ENCODE results near the gene JAKMIP1. TPM values are rescaled to one million over a fixed set of nuclear protein-coding genes. Genes with fewer than 3 reads are reported as not detected.

Gene JAKMIP1
- total and polyA plus RNA-seq, 5 donors from 2014 or later: 18.7 to 39.7 (median 32.6) TPM

GRCh38 chr4:6115746-6116586 lies 84.4 kb downstream of the JAKMIP1 start:
- peaks cover 6 to 20% (median 14%) of the 10 kb centered on the region in 4 donors for H3K4me1 Mint-ChIP-seq
- ATAC-seq (ENCODE audit: low read depth in 2 of 2) (no peak), DNase-seq (no peak)
- H3K9me3 Mint-ChIP-seq: no peaks in the 10 kb centered on the region
- Histone ChIP-seq H3K36me3 (ENCODE audit: control insufficient read depth, insufficient read depth, low read length) (peaks cover 23% of the 10 kb centered on the region), H3K9me3 (ENCODE audit: control insufficient read depth in 2 of 2, low read length in 2 of 2) (no peaks in the 10 kb centered on the region), H3K4me3 (ENCODE audit: low read depth, low read length) (no peak overlapping the region), H3K27me3 (ENCODE audit: control insufficient read depth, insufficient read depth, low read length) (no peaks in the 10 kb centered on the region), H3K27ac (ENCODE audit: insufficient read depth, low read length, poor library complexity, severe bottlenecking) (no peak overlapping the region), H3K4me1 (ENCODE audit: control insufficient read depth, insufficient read depth, low read length, poor library complexity, severe bottlenecking) (no peaks in the 10 kb centered on the region)
- no peak overlapping the region for H3K4me3 Mint-ChIP-seq
- H3K27ac Mint-ChIP-seq: no peak overlapping the region
- H3K36me3 Mint-ChIP-seq: peaks cover 3% of the 10 kb centered on the region
- no peaks in the 10 kb centered on the region for H3K27me3 Mint-ChIP-seq

DNA sequence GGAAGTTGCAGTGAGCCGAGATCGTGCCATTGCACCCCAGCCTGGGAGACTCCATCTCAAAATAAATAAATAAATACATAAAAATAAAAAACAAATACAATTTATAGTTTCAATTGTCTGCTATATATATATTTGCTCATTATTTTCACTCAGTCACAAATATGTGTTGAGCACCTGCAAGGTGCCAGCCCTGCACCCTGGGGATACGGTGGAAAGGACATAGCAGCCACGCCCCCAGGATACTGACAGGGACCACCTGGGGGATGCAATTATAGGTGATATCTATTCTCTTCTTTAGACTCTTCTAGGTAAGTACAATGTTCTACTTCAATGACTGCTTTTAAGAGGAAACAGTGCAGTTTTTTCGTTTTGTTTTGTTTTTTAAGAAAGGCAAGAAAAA lies 85.0 kb downstream of the JAKMIP1 start:
- Histone ChIP-seq H3K9me3 (ENCODE audit: control insufficient read depth in 2 of 2, low read length in 2 of 2) (no peaks in the 10 kb centered on the region), H3K36me3 (ENCODE audit: control insufficient read depth, insufficient read depth, low read length) (peaks cover 22% of the 10 kb centered on the region), H3K27me3 (ENCODE audit: control insufficient read depth, insufficient read depth, low read length) (no peaks in the 10 kb centered on the region), H3K27ac (ENCODE audit: insufficient read depth, low read length, poor library complexity, severe bottlenecking) (no peak overlapping the region), H3K4me1 (ENCODE audit: control insufficient read depth, insufficient read depth, low read length, poor library complexity, severe bottlenecking) (no peaks in the 10 kb centered on the region), H3K4me3 (ENCODE audit: low read depth, low read length) (no peak overlapping the region)
- Mint-ChIP-seq H3K27ac (no peak overlapping the region), H3K9me3 (no peaks in the 10 kb centered on the region), H3K27me3 (no peaks in the 10 kb centered on the region), H3K4me1 (peaks cover 6 to 20% (median 13%) of the 10 kb centered on the region in 4 donors), H3K4me3 (no peak overlapping the region), H3K36me3 (peaks cover 3% of the 10 kb centered on the region)
- no peak for DNase-seq
- ATAC-seq (ENCODE audit: low read depth in 2 of 2): no peak

- Mint-ChIP-seq H3K27me3 (no peaks in the 10 kb centered on the region), H3K36me3 (peaks cover 3% of the 10 kb centered on the region), H3K4me3 (no peak overlapping the region), H3K27ac (no peak overlapping the region), H3K9me3 (no peaks in the 10 kb centered on the region), H3K4me1 (peaks cover 6 to 18% (median 10%) of the 10 kb centered on the region in 4 donors)
- Histone ChIP-seq H3K4me3 (ENCODE audit: low read depth, low read length) (no peak overlapping the region), H3K27ac (ENCODE audit: insufficient read depth, low read length, poor library complexity, severe bottlenecking) (no peak overlapping the region), H3K36me3 (ENCODE audit: control insufficient read depth, insufficient read depth, low read length) (peaks cover 27% of the 10 kb centered on the region), H3K9me3 (ENCODE audit: control insufficient read depth in 2 of 2, low read length in 2 of 2) (no peaks in the 10 kb centered on the region), H3K27me3 (ENCODE audit: control insufficient read depth, insufficient read depth, low read length) (no peaks in the 10 kb centered on the region), H3K4me1 (ENCODE audit: control insufficient read depth, insufficient read depth, low read length, poor library complexity, severe bottlenecking) (no peaks in the 10 kb centered on the region)
- DNase-seq: peak in 1 of 3 donors; percentile 46
- ATAC-seq (ENCODE audit: low read depth in 2 of 2): no peak
Measured at GRCh38 chr4:6114601-6115000, 85.7 kb downstream of the JAKMIP1 start.

GRCh38 chr4:6114181-6114580 lies 86.2 kb downstream of the JAKMIP1 start:
- DNase-seq (no peak), ATAC-seq (ENCODE audit: low read depth in 2 of 2) (no peak)
- Histone ChIP-seq H3K36me3 (ENCODE audit: control insufficient read depth, insufficient read depth, low read length) (peaks cover 28% of the 10 kb centered on the region), H3K4me1 (ENCODE audit: control insufficient read depth, insufficient read depth, low read length, poor library complexity, severe bottlenecking) (no peaks in the 10 kb centered on the region), H3K27ac (ENCODE audit: insufficient read depth, low read length, poor library complexity, severe bottlenecking) (no peak overlapping the region), H3K9me3 (ENCODE audit: control insufficient read depth in 2 of 2, low read length in 2 of 2) (no peaks in the 10 kb centered on the region), H3K4me3 (ENCODE audit: low read depth, low read length) (no peak overlapping the region), H3K27me3 (ENCODE audit: control insufficient read depth, insufficient read depth, low read length) (no peaks in the 10 kb centered on the region)
- no peaks in the 10 kb centered on the region for H3K27me3 Mint-ChIP-seq
- H3K9me3 Mint-ChIP-seq: no peaks in the 10 kb centered on the region
- H3K4me1 Mint-ChIP-seq: peaks cover 6 to 17% (median 10%) of the 10 kb centered on the region in 4 donors
- H3K27ac Mint-ChIP-seq: peak overlapping the region in 2 of 3 donors; percentile 33 to 67
- no peak overlapping the region for H3K4me3 Mint-ChIP-seq
- peaks cover 3% of the 10 kb centered on the region for H3K36me3 Mint-ChIP-seq

GRCh38 chr4:6113641-6114040 lies 86.7 kb downstream of the JAKMIP1 start:
- H3K36me3 Mint-ChIP-seq: peaks cover 3% of the 10 kb centered on the region
- DNase-seq: no peak

DNA sequence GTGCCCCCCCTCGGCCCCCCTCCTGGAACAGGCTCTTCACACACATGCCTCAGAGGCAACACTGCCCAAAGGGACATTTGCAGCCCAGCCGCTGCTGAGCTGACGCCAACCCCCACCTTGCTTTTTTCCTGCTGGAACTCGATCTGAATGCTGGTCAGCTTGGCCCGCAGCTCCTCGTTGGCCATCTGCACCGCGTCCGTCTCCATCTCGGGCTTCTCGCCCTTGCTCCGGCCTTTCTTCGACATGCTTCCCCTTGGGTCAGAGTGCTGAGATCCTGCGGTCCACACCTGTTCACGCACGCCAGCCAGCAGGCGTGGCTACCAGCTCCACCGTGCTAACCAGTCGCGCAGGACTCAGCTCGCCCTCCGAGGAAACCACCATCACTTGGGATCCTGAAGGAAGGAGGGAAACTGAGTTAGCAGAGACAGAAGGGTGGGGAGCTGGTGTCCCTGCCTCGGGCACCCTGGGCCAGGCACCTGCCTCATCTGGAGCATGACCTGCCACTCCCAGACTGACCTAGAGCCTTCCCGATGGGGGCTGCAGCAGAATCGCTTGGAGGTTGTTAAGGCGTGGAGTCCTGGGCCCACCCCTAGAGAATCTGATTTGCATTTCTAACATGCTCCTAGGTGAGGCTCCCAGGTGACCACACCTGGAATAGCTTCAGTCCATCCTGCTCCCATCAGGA lies 87.6 kb downstream of the JAKMIP1 start:
- no peak overlapping the region for H3K4me3 Mint-ChIP-seq
- no peak overlapping the region for H3K27ac Mint-ChIP-seq
- no peak for DNase-seq
- Histone ChIP-seq H3K4me1 (ENCODE audit: control insufficient read depth, insufficient read depth, low read length, poor library complexity, severe bottlenecking) (no peaks in the 10 kb centered on the region), H3K9me3 (ENCODE audit: control insufficient read depth in 2 of 2, low read length in 2 of 2) (no peaks in the 10 kb centered on the region), H3K27me3 (ENCODE audit: control insufficient read depth, insufficient read depth, low read length) (no peaks in the 10 kb centered on the region), H3K4me3 (ENCODE audit: low read depth, low read length) (no peak overlapping the region), H3K27ac (ENCODE audit: insufficient read depth, low read length, poor library complexity, severe bottlenecking) (no peak overlapping the region), H3K36me3 (ENCODE audit: control insufficient read depth, insufficient read depth, low read length) (peaks cover 31% of the 10 kb centered on the region)
- ATAC-seq (ENCODE audit: low read depth in 2 of 2): no peak
- peaks cover 6 to 17% (median 10%) of the 10 kb centered on the region in 4 donors for H3K4me1 Mint-ChIP-seq
- no peaks in the 10 kb centered on the region for H3K27me3 Mint-ChIP-seq
- H3K36me3 Mint-ChIP-seq: peaks cover 3% of the 10 kb centered on the region
- H3K9me3 Mint-ChIP-seq: no peaks in the 10 kb centered on the region

More at GRCh38 chr4:6113641-6114040, 86.7 kb downstream of the JAKMIP1 start:
- peaks cover 6 to 17% (median 10%) of the 10 kb centered on the region in 4 donors for H3K4me1 Mint-ChIP-seq
- H3K9me3 ChIP-seq (ENCODE audit: control insufficient read depth in 2 of 2, low read length in 2 of 2): no peaks in the 10 kb centered on the region
- H3K4me1 ChIP-seq (ENCODE audit: control insufficient read depth, insufficient read depth, low read length, poor library complexity, severe bottlenecking): no peaks in the 10 kb centered on the region
- peak overlapping the region in 1 of 3 donors; percentile 33 for H3K27ac Mint-ChIP-seq
- no peak overlapping the region for H3K4me3 Mint-ChIP-seq
- ATAC-seq (ENCODE audit: low read depth in 2 of 2): no peak
- no peaks in the 10 kb centered on the region for H3K27me3 ChIP-seq (ENCODE audit: control insufficient read depth, insufficient read depth, low read length)
- H3K36me3 ChIP-seq (ENCODE audit: control insufficient read depth, insufficient read depth, low read length): peaks cover 28% of the 10 kb centered on the region
- H3K27ac ChIP-seq (ENCODE audit: insufficient read depth, low read length, poor library complexity, severe bottlenecking): no peak overlapping the region
- H3K4me3 ChIP-seq (ENCODE audit: low read depth, low read length): no peak overlapping the region
- no peaks in the 10 kb centered on the region for H3K27me3 Mint-ChIP-seq
- no peaks in the 10 kb centered on the region for H3K9me3 Mint-ChIP-seq

GRCh38 chr4:6111354-6111960 lies 88.9 kb downstream of the JAKMIP1 start:
- Mint-ChIP-seq H3K36me3 (peaks cover 3% of the 10 kb centered on the region), H3K27ac (peak overlapping the region in 2 of 3 donors; percentile 23 to 46), H3K27me3 (no peaks in the 10 kb centered on the region), H3K9me3 (no peaks in the 10 kb centered on the region), H3K4me3 (peak overlapping the region in 1 of 4 donors; percentile 21), H3K4me1 (peaks cover 5 to 12% (median 7%) of the 10 kb centered on the region in 4 donors)
- Histone ChIP-seq H3K4me1 (ENCODE audit: control insufficient read depth, insufficient read depth, low read length, poor library complexity, severe bottlenecking) (no peaks in the 10 kb centered on the region), H3K27me3 (ENCODE audit: control insufficient read depth, insufficient read depth, low read length) (no peaks in the 10 kb centered on the region), H3K4me3 (ENCODE audit: low read depth, low read length) (no peak overlapping the region), H3K36me3 (ENCODE audit: control insufficient read depth, insufficient read depth, low read length) (peaks cover 41% of the 10 kb centered on the region), H3K9me3 (ENCODE audit: control insufficient read depth in 2 of 2, low read length in 2 of 2) (no peaks in the 10 kb centered on the region), H3K27ac (ENCODE audit: insufficient read depth, low read length, poor library complexity, severe bottlenecking) (no peak overlapping the region)
- no peak for DNase-seq
- ATAC-seq (ENCODE audit: low read depth in 2 of 2): no peak
